SK-N-MC (cell line): Measurements from ENCODE around the gene FKRP.
A peak's percentile ranks its signal among the peaks of the same experiment; 100 is the strongest.

Experiments
- DNase-seq: peaks from one replicate; pipeline ENCODE4 v3.0.0-alpha.2; 2011; ENCODE audit warnings: low read depth, low spot score
- H3K27ac ChIP-seq: fragments of 200-600 bp; sonication (generic); 2 replicates; pipeline ENCODE4 v1.5.1; 2016; ENCODE audit warnings: mixed run types
- H3K36me3 ChIP-seq: fragments of 200-600 bp; sonication (generic); 2 replicates; pipeline ENCODE4 v1.6.1; 2017; ENCODE audit warnings: antibody characterized with exemption, low read length, mixed read lengths; ENCODE audit not compliant: insufficient read depth
- H3K4me3 ChIP-seq: fragments of 200-600 bp; sonication (generic); 2 replicates; pipeline ENCODE4 v1.5.1; 2016
- H3K9ac ChIP-seq: fragments of 200-600 bp; sonication (generic); 2 replicates; pipeline ENCODE4 v1.8.0; 2017; ENCODE audit warnings: mixed run types, mixed read lengths; ENCODE audit not compliant: insufficient read length
- H3K9me3 ChIP-seq: fragments of 200-600 bp; sonication (generic); 2 replicates; pipeline ENCODE4 v1.6.1; 2017; ENCODE audit warnings: low read depth, mild to moderate bottlenecking, antibody characterized with exemption, low read length, moderate library complexity, mixed read lengths
- EZH2 ChIP-seq: fragments of 200-600 bp; sonication (generic); IDR thresholded peaks from one replicate; pipeline ENCODE4 v1.6.1; 2017; ENCODE audit warnings: antibody characterized with exemption
- FOXP2 ChIP-seq: optimal IDR thresholded peaks from 2 replicates; pipeline ENCODE3; 2011; ENCODE audit warnings: mild to moderate bottlenecking, moderate library complexity; ENCODE audit not compliant: insufficient read depth; ENCODE audit errors: extremely low read length, control extremely low read depth
- POLR2AphosphoS5 ChIP-seq: IDR thresholded peaks from 2 replicates; pipeline ENCODE4 v1.6.1; 2012; ENCODE audit warnings: mild to moderate bottlenecking, low read depth, low read length, borderline replicate concordance

Gene FKRP

GRCh38 chr19:46713781-46714443 is 31.9 kb upstream of the FKRP start:
- Histone ChIP-seq H3K4me3 (peak overlapping the region; percentile 85), H3K9ac (no peak overlapping the region), H3K27ac (no peak overlapping the region), H3K36me3 (peaks cover 3% of the 10 kb centered on the region; the same call in 1 of the 2 replicates), H3K9me3 (no peaks in the 10 kb centered on the region)
- DNase-seq: no peak
- no peak for TF ChIP-seq POLR2AphosphoS5
- TF ChIP-seq FOXP2: no peak

GRCh38 chr19:46714444-46715106 is 31.3 kb upstream of the FKRP start:
- TF ChIP-seq EZH2: no peak
- TF ChIP-seq POLR2AphosphoS5: no peak
- TF ChIP-seq FOXP2: no peak
- Histone ChIP-seq H3K9me3 (no peaks in the 10 kb centered on the region), H3K36me3 (peaks cover 1% of the 10 kb centered on the region; the same call in 1 of the 2 replicates), H3K9ac (peak overlapping the region; percentile 14), H3K4me3 (peak overlapping the region; percentile 85), H3K27ac (no peak overlapping the region)
- no peak for DNase-seq

GRCh38 chr19:46715620-46715974 is 30.3 kb upstream of the FKRP start:
- H3K36me3 ChIP-seq: peaks cover 4% of the 10 kb centered on the region; the same call in 1 of the 2 replicates
- H3K27ac ChIP-seq: no peak overlapping the region
- peak overlapping the region; percentile 14 for H3K9ac ChIP-seq
- no peaks in the 10 kb centered on the region for H3K9me3 ChIP-seq
- TF ChIP-seq POLR2AphosphoS5 (no peak), FOXP2 (no peak), EZH2 (no peak)
- no peak for DNase-seq
- peak overlapping the region; percentile 85 for H3K4me3 ChIP-seq

GRCh38 chr19:46715975-46716671 is 29.7 kb upstream of the FKRP start:
- Histone ChIP-seq H3K36me3 (peaks cover 9% of the 10 kb centered on the region; the same call in 1 of the 2 replicates), H3K9me3 (no peaks in the 10 kb centered on the region), H3K9ac (peak overlapping the region; percentile 80), H3K4me3 (peak overlapping the region; percentile 85), H3K27ac (0 out of 2 replicates have a peak overlapping the region, but pooled peaks have one; percentile 12)
- DNase-seq: no peak
- TF ChIP-seq POLR2AphosphoS5 (no peak), EZH2 (no peak), FOXP2 (no peak)

- Histone ChIP-seq H3K9ac (peak overlapping the region; percentile 80), H3K9me3 (no peaks in the 10 kb centered on the region), H3K36me3 (peaks cover 14% of the 10 kb centered on the region; the same call in 1 of the 2 replicates), H3K27ac (0 out of 2 replicates have a peak overlapping the region, but pooled peaks have one; percentile 12), H3K4me3 (peak overlapping the region; percentile 85)
- DNase-seq: no peak
- TF ChIP-seq FOXP2: no peak
- TF ChIP-seq EZH2: no peak
- TF ChIP-seq POLR2AphosphoS5: no peak
These were observed 29.2 kb upstream of the FKRP start for GRCh38 chr19:46716672-46717033.

- Histone ChIP-seq H3K9me3 (no peaks in the 10 kb centered on the region), H3K4me3 (peak within 1 kb of the TSS; percentile 85), H3K27ac (peak within 1 kb of the TSS; percentile 42; the same call in 1 of the 2 replicates), H3K36me3 (peaks cover 19% of the 10 kb centered on the region; the same call in 1 of the 2 replicates), H3K9ac (peak within 1 kb of the TSS; percentile 80)
- TF ChIP-seq EZH2: no peak
- TF ChIP-seq FOXP2: no peak
- no peak for TF ChIP-seq POLR2AphosphoS5
- no peak for DNase-seq
These were observed 28.7 kb upstream of the FKRP start, which contains the start of gene PRKD2 for GRCh38 chr19:46717034-46717715. Gene PRKD2 (minus strand): TSS chr19:46717114. CDS start chr19:46716370, 744 bp downstream.

GRCh38 chr19:46717716-46718143 is 28.1 kb upstream of the FKRP start:
- H3K9ac ChIP-seq: no peak overlapping the region
- H3K36me3 ChIP-seq: peaks cover 24% of the 10 kb centered on the region; the same call in 1 of the 2 replicates
- peak overlapping the region; percentile 42 for H3K27ac ChIP-seq
- no peak for DNase-seq
- no peaks in the 10 kb centered on the region for H3K9me3 ChIP-seq
- TF ChIP-seq EZH2: no peak
- no peak for TF ChIP-seq FOXP2
- TF ChIP-seq POLR2AphosphoS5: no peak
- H3K4me3 ChIP-seq: peak overlapping the region; percentile 85
